ENCODE data around the gene SIMC1. TPM values are rescaled to one million over a fixed set of nuclear protein-coding genes. Genes with fewer than 3 reads are reported as not detected.

The SIMC1 gene
- total and polyA plus RNA-seq, 2 of the 4 experiments (the other 2 are of a cell fraction): 8.2 to 11.7 TPM

- BruUV-seq (replicated peaks): no TSS peak
- DNase-seq: no peak
- H3K4me1 ChIP-seq (ENCODE audit: control insufficient read depth, insufficient read depth, low read length): no peaks in the 10 kb centered on the region
- H3K56ac ChIP-seq (ENCODE audit: extremely low read depth, insufficient read depth, low read length): no peak overlapping the region
- ChIA-PET CTCF (no interaction called here), POLR2A (ENCODE audit: unreplicated experiment) (no interaction called here)
- H3K79me1 ChIP-seq (ENCODE audit: low read depth in 1 of 2, low read length in 2 of 2): no peaks in the 10 kb centered on the region
- no peak overlapping the region for H3K9ac ChIP-seq (ENCODE audit: low read depth, low read length)
- H3K27ac ChIP-seq (ENCODE audit: insufficient read depth, low read length): no peak overlapping the region
- no peak overlapping the region for H3K23ac ChIP-seq (ENCODE audit: low read depth, low read length)
- no peak overlapping the region for H3K14ac ChIP-seq (replicated peaks; ENCODE audit: low read depth, low read length)
- no peak overlapping the region for H2BK15ac ChIP-seq (ENCODE audit: low read depth, low read length)
- H2AK9ac ChIP-seq (replicated peaks; ENCODE audit: low read depth, low read length, poor library complexity): no peak overlapping the region
- H3K27me3 ChIP-seq (ENCODE audit: control insufficient read depth, insufficient read depth, low read length): no peaks in the 10 kb centered on the region
- no peak overlapping the region for H2BK20ac ChIP-seq (ENCODE audit: low read depth, low read length)
- no peaks in the 10 kb centered on the region for H3K9me3 ChIP-seq (ENCODE audit: control insufficient read depth, insufficient read depth, low read length)
- in situ Hi-C loops (cut with MboI; ENCODE audit: low sequenced_read_pairs) (loop anchor here (25.0 kb wide), 1 partner anchor 601 kb away; no protein-coding TSS in a partner anchor), intact Hi-C loops (cut with micrococcal nuclease) (no loop called here), dilution Hi-C loops (cut with HindIII; ENCODE audit: low sequenced_read_pairs, unreplicated experiment) (no loop called here)
- WGBS, 2 experiments (ENCODE audit: extremely low coverage in 2 of 2, insufficient read length in 1 of 2): no CpG with 5 or more reads among the region's 1 CpG
- H3K4me3 ChIP-seq (ENCODE audit: insufficient read depth, low read depth, low read length): no peak overlapping the region
- H4K20me1 ChIP-seq (ENCODE audit: insufficient read depth, low read length): no peaks in the 10 kb centered on the region
- H3K18ac ChIP-seq (ENCODE audit: low read depth, low read length): no peak overlapping the region
- no peak for ATAC-seq (ENCODE audit: low read depth)
- H3K4me2 ChIP-seq (ENCODE audit: low read depth, low read length): no peak overlapping the region
- H2AFZ ChIP-seq (replicated peaks; ENCODE audit: low read length, poor library complexity): no peak overlapping the region
- H3K9me1 ChIP-seq (ENCODE audit: insufficient read depth, low read length): no peaks in the 10 kb centered on the region
- H3K4ac ChIP-seq (ENCODE audit: low read depth, low read length): no peak overlapping the region
- H2BK5ac ChIP-seq (ENCODE audit: low read depth, low read length, poor library complexity, severe bottlenecking): no peak overlapping the region
- no peak overlapping the region for H2BK120ac ChIP-seq (ENCODE audit: low read depth, low read length)
- H4K8ac ChIP-seq (ENCODE audit: low read depth in 2 of 2, low read length in 2 of 2): no peak overlapping the region
- no peak overlapping the region for H4K5ac ChIP-seq (ENCODE audit: low read depth, low read length)
- no peak overlapping the region for H4K91ac ChIP-seq (ENCODE audit: insufficient read depth, low read depth, low read length)
- H2AK5ac ChIP-seq (ENCODE audit: low read depth, low read length): no peak overlapping the region
- TF ChIP-seq CHD1 (IDR thresholded peaks at IDR 0.05; ENCODE audit: low read depth, low read length): no peak
- no peak for TF ChIP-seq CEBPB (IDR thresholded peaks at IDR 0.05; ENCODE audit: low read depth, low read length)
- TF ChIP-seq, protein P1, sequence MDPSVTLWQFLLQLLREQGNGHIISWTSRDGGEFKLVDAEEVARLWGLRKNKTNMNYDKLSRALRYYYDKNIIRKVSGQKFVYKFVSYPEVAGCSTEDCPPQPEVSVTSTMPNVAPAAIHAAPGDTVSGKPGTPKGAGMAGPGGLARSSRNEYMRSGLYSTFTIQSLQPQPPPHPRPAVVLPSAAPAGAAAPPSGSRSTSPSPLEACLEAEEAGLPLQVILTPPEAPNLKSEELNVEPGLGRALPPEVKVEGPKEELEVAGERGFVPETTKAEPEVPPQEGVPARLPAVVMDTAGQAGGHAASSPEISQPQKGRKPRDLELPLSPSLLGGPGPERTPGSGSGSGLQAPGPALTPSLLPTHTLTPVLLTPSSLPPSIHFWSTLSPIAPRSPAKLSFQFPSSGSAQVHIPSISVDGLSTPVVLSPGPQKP (IDR thresholded peaks at IDR 0.05; ENCODE audit: borderline replicate concordance, low read depth, low read length): no peak
- TF ChIP-seq BHLHE40 (IDR thresholded peaks at IDR 0.05; ENCODE audit: low read depth, low read length): no peak
- no peak for TF ChIP-seq FOS (IDR thresholded peaks at IDR 0.05; ENCODE audit: low read depth, low read length)
- TF ChIP-seq SMC3 (IDR thresholded peaks at IDR 0.05; ENCODE audit: low read depth, low read length): no peak
- no peak for TF ChIP-seq POLR2A (IDR thresholded peaks at IDR 0.05; ENCODE audit: low read depth, low read length)
- TF ChIP-seq RAD21 (IDR thresholded peaks at IDR 0.05; ENCODE audit: low read length): no peak
- H3K36me3 ChIP-seq (ENCODE audit: control insufficient read depth, insufficient read depth, low read length): peaks cover 15% of the 10 kb centered on the region
These were observed 99.7 kb downstream of the SIMC1 start for GRCh38 chr5:176337913-176338312.

Measured in IMR-90 (cell line).